K562 (cell line): ENCODE results near the gene BOLA1. TPM values are rescaled to one million over a fixed set of nuclear protein-coding genes. Genes with fewer than 3 reads are reported as not detected.

Experiments
- ARID4B ChIP-seq: sonication (generic); formaldehyde crosslinking; IDR thresholded peaks from 2 replicates; pipeline ENCODE4 v1.8.0; 2022; ENCODE audit warnings: mild to moderate bottlenecking, missing genetic modification reagents
- CBX1 ChIP-seq: sonication (generic); IDR thresholded peaks from 2 replicates; pipeline ENCODE4 v1.6.1; 2016; ENCODE audit warnings: antibody characterized with exemption, low read depth, mild to moderate bottlenecking
- DEAF1 ChIP-seq: fragments of 450-650 bp; formaldehyde crosslinking; IDR thresholded peaks from 2 replicates; pipeline ENCODE4 v1.4.0; 2020; ENCODE audit warnings: mild to moderate bottlenecking, moderate library complexity
- E2F6 ChIP-seq, 2 experiments: IDR thresholded peaks; 2 replicates each; pipeline ENCODE4 v1.6.1; 2011; ENCODE audit warnings: borderline replicate concordance in 1 of 2, control low read depth in 1 of 2, low read depth in 1 of 2, low read length in 1 of 2, mild to moderate bottlenecking in 1 of 2, mixed read lengths in 1 of 2, moderate library complexity in 1 of 2; ENCODE audit not compliant: insufficient read depth in 1 of 2, insufficient read length in 1 of 2, poor library complexity in 1 of 2, severe bottlenecking in 1 of 2; ENCODE audit errors: extremely low read depth in 1 of 2
- HIVEP1 ChIP-seq: fragments of 250-450 bp; sonication (Bioruptor Pico); IDR thresholded peaks from 2 replicates; pipeline ENCODE4 v1.4.0; 2020; ENCODE audit warnings: mild to moderate bottlenecking
- HNRNPLL ChIP-seq: fragments of 200-400 bp; formaldehyde crosslinking; IDR thresholded peaks from 2 replicates; pipeline ENCODE4 v1.6.1; 2017; ENCODE audit warnings: low read length, low read depth, mild to moderate bottlenecking; ENCODE audit not compliant: poor library complexity, severe bottlenecking
- MCM7 ChIP-seq, 2 experiments: fragments of 450-650 bp; IDR thresholded peaks; 2 replicates each; pipeline ENCODE4 v1.6.1; 2016 to 2018
- MTA1 ChIP-seq: fragments of 450-650 bp; IDR thresholded peaks from 2 replicates; pipeline ENCODE4 v1.6.1; 2017; ENCODE audit warnings: borderline replicate concordance
- NCOA6 ChIP-seq: fragments of 450-650 bp; IDR thresholded peaks from 2 replicates; pipeline ENCODE4 v1.6.1; 2017; ENCODE audit warnings: mild to moderate bottlenecking
- RREB1 ChIP-seq: fragments of 250-450 bp; sonication (Bioruptor Pico); IDR thresholded peaks from 2 replicates; pipeline ENCODE4 v1.4.0; 2020
- ZNF311 ChIP-seq: fragments of 250-450 bp; sonication (Bioruptor Pico); IDR thresholded peaks from 2 replicates; pipeline ENCODE4 v1.4.0; 2020; ENCODE audit warnings: mild to moderate bottlenecking, moderate library complexity
- ZNF655 ChIP-seq: fragments of 250-450 bp; sonication (Bioruptor Pico); IDR thresholded peaks from 2 replicates; pipeline ENCODE4 v1.5.0; 2021
- polyA plus RNA-seq, 8 experiments: library from polyadenylated mRNA; depleted of rRNA in 4 of 8; stranded (reverse) in 5 of 8; unstranded in 3 of 8; fragments of >200 nt; fragmentation: Nextera tagmentation in 2 of 8; fragmentation: Illumina TruSeq in 1 of 8; extraction: Ambion mirVana in 2 of 8; extraction: Trizol in 1 of 8; gene quantifications; 2 replicates each; pipeline versions ENCODE4 v1.2.1 to v1.2.3, GENCODE V29; 2011 to 2014; ENCODE audit warnings: inconsistent platforms in 1 of 8, missing spikeins in 1 of 8
- total RNA-seq, 7 experiments: library from RNA; depleted of rRNA in 6 of 7; stranded (reverse); fragments of >200 nt in 6 of 7; fragmentation: Illumina TruSeq in 2 of 7; extraction: Trizol in 2 of 7; gene quantifications; 2 replicates each; pipeline versions ENCODE4 v1.2.1 to v1.2.3, GENCODE V29; 2011 to 2021; ENCODE audit warnings: low replicate concordance in 1 of 7

BOLA1 gene
- total and polyA plus RNA-seq, 9 of the 15 experiments (the other 6 are each of a cell fraction or from before 2014, with no cell fraction given): 0.18 to 1.2 (median 0.40) TPM; not detected in 2

- TF ChIP-seq RREB1: no peak
- no peak for TF ChIP-seq ZNF655 (CRISPR knock-in tag)
- TF ChIP-seq NCOA6: no peak
- no peak for TF ChIP-seq HIVEP1 (CRISPR knock-in tag)
- TF ChIP-seq CBX1: no peak
- TF ChIP-seq MCM7 (IDR thresholded peaks at IDR 0.05): no peak
- no peak; the same call in 1 of the 2 replicates for TF ChIP-seq DEAF1 (CRISPR knock-in tag)
- TF ChIP-seq HNRNPLL: no peak
- TF ChIP-seq ZNF311 (CRISPR knock-in tag): no peak
- TF ChIP-seq ARID4B (CRISPR knock-in tag): peak; percentile 12; the same call in 1 of the 2 replicates
- no peak for TF ChIP-seq MTA1
- TF ChIP-seq E2F6 (IDR thresholded peaks at IDR 0.05; ENCODE audit: borderline replicate concordance in 1 of 2, extremely low read depth in 1 of 2, insufficient read depth in 1 of 2, insufficient read length in 1 of 2, low read depth in 1 of 2, low read length in 1 of 2, poor library complexity in 1 of 2, severe bottlenecking in 1 of 2): no peak
Measured at GRCh38 chr1:149885339-149886120, 13.8 kb upstream of the BOLA1 start (continued).
